ENCODE results near the gene CPXM2. TPM values are rescaled to one million over a fixed set of nuclear protein-coding genes. Genes with fewer than 3 reads are reported as not detected.

The CPXM2 gene
- 0.75 and 1.7 TPM in 2 replicates for total RNA-seq

DNA sequence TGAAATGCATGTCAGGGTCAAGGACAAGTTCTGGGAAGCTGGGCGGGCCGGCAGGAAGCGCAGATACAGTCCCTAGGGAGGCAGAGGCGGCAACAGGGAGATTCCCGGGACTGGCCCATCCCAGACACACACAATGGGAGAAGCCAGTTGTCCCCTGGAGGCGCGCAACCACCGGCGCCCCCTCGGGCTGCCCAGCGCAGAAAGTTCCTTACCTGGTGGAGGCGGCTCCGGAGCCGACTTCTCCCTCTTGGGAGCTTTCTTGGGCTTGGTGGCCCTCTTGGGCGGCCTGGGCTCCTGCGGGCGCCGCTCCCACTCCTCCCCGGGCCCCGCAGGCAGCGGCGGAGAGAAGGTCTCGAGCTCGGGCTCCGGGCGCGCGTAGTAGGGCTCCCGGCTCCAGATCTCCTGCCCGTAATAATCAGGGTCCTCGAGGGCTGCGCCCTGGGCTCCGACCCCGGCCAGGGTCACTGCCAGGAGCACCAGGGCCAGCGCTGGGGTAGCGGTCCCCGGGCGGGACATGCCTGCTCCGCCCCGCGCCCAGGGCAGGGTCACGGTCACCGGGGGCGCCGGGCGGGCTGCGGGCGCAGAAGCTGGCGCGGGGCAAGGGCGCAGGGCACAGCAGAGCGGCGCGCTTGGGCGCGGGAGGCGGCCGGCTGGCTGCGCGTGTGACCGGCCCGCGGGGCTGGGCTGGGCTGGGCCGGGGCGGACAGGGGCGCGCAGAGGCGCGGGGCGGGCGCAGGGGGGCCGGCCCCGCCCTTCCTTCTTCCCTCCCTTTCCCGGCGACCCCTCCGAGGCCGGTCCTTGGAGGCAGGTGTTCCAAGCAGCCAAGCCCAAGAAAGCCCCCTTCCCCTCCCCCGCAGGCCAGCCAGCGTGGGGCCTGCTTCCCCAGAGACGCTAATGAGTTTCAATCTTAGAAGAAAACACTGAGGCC is at the start of gene CPXM2:
CPXM2 (minus strand) TSS at position 664 of the 928 bp plus-strand sequence; CDS start at position 516, 148 bp downstream.

Other genes with a start within 250 kb of the CPXM2 start
- gene GPR26, start 225.5 kb downstream of the CPXM2 start, total RNA-seq = not detected in 2 replicates
- 15.0 and 17.1 TPM in 2 replicates for gene CHST15, start 201.8 kb upstream of the CPXM2 start, total RNA-seq